SW480 (cell line): ENCODE measurements around the gene SLC15A2.
"Not testable (repeated sequence)": the region's sequence is repeated elsewhere in the genome, so short reads cannot be mapped to it uniquely, and the experiment has no call there.

Source experiments
- DNase-seq: peaks from one replicate; pipeline ENCODE4 v3.0.0-alpha.2; 2016; ENCODE audit warnings: low spot score

Gene SLC15A2, protein sequence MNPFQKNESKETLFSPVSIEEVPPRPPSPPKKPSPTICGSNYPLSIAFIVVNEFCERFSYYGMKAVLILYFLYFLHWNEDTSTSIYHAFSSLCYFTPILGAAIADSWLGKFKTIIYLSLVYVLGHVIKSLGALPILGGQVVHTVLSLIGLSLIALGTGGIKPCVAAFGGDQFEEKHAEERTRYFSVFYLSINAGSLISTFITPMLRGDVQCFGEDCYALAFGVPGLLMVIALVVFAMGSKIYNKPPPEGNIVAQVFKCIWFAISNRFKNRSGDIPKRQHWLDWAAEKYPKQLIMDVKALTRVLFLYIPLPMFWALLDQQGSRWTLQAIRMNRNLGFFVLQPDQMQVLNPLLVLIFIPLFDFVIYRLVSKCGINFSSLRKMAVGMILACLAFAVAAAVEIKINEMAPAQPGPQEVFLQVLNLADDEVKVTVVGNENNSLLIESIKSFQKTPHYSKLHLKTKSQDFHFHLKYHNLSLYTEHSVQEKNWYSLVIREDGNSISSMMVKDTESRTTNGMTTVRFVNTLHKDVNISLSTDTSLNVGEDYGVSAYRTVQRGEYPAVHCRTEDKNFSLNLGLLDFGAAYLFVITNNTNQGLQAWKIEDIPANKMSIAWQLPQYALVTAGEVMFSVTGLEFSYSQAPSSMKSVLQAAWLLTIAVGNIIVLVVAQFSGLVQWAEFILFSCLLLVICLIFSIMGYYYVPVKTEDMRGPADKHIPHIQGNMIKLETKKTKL

DNA sequence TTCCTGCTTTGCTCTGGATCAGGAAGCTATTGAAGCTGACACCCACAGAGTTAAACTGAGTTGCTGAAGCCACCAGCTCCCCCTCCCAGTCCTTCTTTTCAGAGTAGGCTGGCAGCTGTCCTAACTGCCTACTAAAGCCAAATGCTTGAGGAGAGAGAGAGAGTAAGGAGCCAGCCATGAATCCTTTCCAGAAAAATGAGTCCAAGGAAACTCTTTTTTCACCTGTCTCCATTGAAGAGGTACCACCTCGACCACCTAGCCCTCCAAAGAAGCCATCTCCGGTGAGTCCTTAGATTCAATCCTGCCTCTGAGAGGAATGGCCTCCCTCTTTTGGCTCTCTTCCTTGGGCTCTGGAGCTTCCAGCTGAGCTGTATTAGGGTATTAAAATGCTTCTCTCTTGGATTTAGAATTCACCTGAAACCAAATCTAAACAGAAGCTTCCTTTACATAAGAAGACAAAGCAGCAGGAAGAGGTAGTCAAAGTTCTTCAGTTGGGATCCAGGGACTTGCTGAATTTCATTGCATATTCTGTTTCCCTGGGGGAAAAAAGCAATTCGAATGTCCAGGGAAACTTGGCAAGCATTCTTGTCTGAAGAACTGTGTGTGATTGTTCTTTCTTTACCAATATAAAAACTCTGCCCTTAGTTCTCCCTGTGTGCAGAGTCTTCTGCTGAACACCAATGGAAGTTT lies at the start of gene SLC15A2:
Gene SLC15A2 (plus strand): TSS at position 101 of the 690 bp plus-strand sequence. CDS start 76 bp downstream, at position 177.
- DNase-seq = no peak

DNA sequence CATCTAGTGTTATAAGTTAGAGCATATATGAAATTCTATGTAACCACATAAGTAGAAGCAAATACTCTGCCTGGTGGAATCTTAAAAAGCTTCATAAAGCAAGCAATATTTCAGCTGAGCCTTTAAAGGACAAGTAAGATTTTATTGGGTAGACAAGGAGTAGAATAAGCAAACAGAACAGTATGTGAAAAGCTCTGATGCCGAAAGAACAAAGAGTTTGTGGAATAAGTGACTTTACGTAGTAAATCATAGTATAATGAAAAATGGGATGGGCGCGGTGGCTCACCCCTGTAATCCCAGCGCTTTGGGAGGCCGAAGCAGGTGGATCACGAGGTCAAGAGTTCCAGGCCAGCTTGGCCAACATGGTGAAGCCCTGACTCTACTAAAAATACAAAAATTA lies 49.3 kb upstream of the SLC15A2 start:
- DNase-seq = no peak

DNA sequence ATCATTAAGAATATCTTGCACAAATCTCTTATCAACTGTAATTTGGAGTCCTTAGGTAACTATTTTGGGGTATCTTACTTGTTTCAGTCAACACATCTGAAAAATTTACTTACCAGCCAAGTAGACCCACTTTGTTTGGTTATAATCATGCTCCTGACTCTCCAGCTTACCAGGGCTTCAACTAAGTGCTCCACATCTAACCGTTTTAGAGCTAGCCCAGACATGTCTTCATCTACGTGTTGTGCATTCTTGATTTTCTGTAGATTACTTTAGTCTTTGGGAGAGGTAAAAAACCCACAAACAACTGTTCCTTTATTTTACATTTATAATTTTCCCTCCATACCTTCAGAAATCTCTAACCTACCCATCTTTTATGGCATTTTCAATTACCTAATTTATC lies 41.9 kb upstream of the SLC15A2 start:
- DNase-seq = no peak

DNA sequence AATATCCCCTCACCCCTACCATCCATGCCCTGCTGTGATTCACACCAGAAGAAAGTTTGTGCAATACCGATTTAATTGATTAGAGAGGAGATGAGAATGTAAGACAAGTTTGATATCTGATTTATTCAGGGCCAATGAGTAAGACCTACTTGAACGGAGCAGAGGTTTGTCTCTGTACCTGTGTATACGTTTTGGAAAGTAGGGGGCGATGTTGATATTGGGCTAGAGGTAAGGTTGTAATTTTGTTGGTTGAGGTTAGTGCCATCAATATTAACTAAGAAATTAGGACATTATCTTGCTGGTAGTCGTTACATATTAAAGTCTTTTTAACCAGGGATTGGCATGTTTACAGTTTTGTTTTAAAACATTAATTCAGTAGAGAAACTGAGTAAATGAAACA lies 38.6 kb upstream of the SLC15A2 start:
- peak; percentile 33 for DNase-seq

DNA sequence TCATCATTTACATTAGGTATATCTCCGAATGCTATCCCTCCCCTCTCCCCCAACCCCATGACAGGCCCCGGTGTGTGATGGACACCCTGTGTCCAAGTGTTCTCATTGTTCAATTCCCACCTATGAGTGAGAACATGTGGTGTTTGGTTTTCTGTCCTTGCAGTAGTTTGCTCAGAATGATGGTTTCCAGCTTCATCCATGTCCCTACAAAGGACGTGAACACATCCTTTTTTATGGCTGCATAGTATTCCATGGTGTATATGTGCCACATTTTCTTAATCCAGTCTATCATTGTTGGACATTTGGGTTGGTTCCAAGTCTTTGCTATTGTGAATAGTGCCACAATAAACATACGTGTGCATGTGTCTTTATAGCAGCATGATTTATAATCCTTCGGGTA lies 36.4 kb upstream of the SLC15A2 start:
- not testable (repeated sequence) for DNase-seq

DNA sequence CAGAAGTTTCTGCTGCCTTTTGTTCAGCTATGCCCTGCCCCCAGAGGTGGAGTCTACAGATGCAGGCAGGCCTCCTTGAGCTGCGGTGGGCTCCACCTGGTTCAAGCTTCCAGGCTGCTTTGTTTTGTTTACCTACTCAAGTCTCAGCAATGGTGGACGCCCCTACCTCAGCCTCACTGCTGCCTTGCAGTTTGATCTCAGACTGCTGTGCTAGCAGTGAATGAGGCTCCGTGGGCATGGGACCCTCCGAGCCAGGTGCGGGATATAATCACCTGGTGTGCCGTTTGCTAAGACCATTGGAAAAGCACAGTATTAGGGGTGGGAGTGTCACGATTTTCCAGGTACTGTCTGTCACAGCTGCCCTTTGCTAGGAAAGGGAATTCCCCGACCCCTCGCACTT lies 31.0 kb upstream of the SLC15A2 start:
- not testable (repeated sequence) for DNase-seq

DNA sequence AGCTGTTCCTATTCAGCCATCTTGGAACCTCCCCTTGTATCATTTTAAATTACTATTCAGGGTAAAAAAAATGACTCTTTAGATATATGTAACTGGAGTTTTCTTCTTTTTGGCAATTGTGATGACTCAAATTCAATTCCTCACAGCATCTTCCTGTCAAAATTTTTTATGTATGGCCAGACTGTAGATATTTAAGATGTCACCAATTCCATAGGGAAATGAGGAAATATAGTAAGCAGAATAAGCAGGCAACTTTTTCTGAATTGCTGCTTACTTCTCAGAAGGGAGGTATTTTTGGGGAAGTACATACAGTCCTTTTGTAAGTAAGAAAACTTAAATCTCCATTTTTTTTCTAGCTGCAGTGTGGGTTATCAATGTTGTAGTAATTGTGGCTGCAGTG lies 30.4 kb upstream of the SLC15A2 start:
- no peak for DNase-seq

DNA sequence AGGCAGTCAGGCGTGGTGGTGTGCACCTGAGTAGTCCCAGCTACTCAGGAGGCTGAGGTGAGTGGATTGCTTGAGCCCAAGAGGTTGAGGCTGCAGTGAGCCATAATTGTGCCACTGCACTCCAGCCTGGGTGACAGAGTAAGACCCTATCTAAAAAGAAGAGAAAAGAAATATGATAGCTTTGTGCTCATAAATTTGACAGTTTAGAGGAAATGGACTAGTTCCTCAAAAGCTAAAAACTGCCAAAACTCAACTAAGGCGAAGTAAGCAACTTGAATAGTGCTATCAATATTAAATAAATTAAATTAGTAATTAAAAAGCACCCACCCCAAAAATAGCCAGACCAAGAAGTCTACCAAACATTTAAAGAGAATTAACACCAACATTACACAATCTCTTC lies 24.5 kb upstream of the SLC15A2 start:
- DNase-seq = no peak

DNA sequence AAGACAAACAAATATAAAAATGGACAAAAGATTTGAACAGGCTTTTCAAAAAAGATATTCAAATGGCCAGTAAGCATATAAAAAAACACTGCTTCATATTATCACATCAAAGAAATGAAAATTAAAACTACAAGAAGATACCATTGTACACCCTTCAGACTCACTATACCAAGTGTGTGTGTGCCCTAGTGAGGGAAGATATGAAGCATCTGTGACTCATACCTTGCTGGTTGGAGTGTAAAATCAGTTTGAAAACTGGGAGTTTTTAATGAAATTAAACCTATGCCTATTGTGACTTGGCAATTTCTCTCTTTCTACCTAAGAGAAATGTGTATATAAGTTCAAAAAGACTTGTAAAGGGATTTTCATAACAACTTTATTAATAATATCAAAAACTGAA lies 23.5 kb upstream of the SLC15A2 start:
- DNase-seq = no peak

DNA sequence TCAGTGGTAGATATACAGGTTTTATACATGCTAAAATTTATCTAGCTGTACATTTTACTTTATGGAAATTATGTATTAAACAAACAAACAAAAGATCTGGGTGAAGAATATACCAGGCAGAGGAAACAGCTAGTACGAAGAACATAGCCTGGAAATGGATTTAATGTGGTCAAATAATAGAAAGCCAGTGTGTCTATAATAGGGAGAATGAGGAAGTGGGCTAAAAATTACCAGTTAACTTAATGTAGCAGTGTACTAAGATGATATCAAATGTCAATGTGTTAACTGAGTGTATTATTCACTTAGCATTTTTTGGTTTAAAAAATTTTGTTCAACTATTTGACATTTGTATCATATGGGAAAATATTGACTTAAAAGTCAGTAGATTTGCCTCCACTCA lies 22.8 kb upstream of the SLC15A2 start:
- DNase-seq = no peak

DNA sequence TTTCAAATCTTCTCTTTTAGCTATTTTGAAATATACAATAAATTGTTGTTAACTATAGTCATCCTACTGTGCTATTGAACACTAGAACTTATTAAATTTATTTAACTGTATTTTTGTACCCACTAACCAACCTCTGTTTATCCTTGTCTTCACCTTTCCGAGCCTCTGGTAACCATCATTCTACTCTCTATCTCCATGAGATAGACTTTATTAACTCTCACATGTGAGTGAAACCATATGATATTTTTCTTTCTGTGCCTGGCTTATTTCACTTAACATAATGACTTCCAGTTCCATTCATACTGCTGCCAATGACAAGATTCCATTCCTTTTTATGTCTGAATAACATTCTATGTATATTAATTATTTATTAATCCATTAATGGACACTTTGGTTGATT lies 15.8 kb upstream of the SLC15A2 start:
- no peak for DNase-seq

DNA sequence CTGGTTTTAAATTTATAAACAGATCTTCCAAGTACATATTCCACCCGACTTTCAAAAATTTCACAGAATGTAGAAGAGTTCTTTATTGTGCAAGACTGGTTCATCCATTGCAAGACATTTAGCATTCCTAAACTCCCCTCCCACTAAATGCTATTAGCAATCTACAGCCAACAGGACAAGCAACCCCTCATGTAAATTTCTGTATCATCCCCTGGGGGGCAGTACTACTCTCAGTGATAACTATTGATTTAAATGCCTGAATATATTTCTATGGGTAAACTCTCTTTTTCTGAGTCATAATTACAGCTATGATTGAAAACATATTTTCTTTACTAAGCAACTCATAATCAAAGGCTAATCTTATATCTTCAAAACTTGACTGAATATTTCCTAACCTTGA lies 10.7 kb upstream of the SLC15A2 start:
- peak; percentile 33 for DNase-seq

DNA sequence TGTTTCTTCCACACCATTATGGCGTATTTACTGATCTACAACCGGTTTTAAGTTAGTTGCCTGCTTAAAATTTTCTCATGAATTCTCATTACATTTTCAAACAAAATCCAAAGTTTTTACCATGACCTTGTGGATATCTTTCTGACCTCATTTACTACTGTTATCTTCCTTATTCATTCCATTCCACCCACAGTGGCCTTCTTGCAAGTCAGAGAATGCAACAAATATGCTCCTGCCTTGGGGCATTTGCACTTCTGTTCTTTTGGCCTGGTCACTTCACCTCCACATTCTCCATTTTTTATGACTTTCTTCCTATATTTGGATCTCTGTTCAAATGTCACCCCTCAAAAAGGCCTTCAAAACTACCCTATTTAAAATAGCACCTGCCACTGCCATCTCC lies 8.8 kb upstream of the SLC15A2 start:
- no peak for DNase-seq

DNA sequence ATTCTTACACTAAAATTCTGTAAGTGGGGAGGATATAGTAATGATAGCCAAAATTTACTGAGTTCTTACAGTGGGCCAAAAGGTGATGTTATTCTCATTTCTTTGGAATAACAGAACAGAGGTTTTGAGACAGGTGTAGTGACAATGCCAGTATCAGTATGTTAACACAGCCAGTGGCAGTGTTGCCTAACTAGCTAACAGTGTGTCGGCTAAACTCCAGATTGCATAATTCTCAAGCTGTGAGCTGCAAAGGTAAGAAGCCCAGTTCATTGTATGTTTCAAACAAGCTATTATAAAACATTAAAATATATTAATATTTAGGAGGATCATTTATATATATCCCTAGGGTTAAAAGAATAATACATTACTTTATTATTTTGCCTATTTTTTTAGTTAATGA lies 920 bp downstream of the SLC15A2 start:
- DNase-seq = no peak

DNA sequence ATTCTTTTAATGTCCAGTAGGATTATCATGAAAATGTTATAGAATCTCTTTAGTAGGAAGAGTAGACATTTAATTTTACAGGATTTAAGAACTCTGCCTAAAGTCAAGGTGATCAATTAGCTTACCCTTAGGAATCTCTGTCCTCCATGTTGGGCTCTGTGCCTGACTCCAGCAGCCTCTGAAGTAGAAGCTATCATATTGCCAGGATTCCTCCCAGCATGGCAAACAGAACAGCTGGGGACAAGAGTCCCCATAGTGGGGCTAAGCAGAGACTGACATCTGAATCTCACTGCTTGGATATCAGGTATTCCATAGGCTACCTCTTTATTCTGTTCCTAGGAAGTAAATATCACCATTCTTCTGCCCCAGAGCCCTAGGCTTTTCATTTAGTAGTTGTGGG lies 1.5 kb downstream of the SLC15A2 start:
- DNase-seq = no peak

DNA sequence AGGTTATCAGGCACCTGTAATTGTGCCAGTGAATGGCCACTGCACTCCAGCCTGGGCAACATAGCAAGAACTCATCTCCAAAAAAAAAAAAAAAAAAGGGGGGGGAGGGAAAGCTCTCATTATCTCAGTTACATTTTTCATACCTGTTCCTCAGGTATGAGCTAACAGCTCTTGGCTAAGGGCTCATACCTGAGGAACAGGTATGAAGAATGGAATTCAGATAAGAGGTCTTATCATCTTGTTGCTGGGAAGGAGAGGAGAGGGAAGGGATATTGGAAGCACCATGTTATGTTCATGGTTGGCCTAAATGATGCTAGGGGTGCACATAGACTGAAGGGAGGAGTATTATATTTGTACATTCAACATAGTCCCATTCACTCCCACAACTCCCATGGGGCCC lies 2.6 kb downstream of the SLC15A2 start:
- DNase-seq = no peak

DNA sequence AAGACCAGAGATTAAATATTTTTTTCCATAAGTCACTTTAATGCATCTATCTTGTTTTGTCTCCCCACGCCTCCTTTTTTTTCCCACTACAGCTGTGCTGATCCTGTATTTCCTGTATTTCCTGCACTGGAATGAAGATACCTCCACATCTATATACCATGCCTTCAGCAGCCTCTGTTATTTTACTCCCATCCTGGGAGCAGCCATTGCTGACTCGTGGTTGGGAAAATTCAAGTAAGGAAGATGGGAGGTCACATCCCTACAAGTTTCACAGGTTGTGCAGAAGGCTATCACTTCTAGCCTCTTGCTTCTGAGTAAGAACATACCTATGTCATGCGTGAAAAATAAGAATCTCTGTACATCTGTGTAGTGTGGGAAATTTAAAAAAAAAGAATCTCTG lies 3.1 kb downstream of the SLC15A2 start:
- no peak for DNase-seq

DNA sequence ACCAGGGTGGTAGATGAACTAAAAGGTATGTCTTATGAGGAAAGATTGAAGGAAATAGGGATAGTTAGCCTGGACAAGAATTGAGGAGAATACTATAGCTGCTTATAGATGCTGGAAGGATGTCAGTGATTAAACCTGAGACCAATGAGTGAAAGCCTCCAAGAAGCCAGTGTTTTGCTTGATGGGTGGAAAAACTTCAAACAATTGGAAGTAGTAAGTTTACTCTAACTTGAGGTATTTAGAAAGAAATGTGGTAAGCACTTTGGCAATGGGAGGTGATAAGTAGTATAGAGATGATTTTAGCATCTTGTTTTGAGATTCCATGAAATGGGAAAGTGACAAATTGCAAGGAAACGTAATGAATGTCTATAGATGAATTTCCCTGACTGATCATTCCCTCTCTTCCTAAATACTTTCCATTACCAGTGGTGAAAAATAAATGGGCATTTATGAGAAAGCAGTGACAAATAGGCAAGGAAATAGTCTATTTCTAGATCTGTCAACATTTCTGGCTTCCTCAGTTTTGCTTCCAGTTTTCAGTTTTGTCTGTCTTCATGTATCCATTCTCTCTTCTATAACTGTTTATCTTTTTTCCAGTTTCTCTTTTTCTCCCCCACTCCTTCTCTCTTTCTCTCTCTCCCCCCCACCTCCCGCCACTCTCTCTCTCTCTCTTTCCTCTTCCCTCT lies 19.2 kb downstream of the SLC15A2 start:
- no peak for DNase-seq

DNA sequence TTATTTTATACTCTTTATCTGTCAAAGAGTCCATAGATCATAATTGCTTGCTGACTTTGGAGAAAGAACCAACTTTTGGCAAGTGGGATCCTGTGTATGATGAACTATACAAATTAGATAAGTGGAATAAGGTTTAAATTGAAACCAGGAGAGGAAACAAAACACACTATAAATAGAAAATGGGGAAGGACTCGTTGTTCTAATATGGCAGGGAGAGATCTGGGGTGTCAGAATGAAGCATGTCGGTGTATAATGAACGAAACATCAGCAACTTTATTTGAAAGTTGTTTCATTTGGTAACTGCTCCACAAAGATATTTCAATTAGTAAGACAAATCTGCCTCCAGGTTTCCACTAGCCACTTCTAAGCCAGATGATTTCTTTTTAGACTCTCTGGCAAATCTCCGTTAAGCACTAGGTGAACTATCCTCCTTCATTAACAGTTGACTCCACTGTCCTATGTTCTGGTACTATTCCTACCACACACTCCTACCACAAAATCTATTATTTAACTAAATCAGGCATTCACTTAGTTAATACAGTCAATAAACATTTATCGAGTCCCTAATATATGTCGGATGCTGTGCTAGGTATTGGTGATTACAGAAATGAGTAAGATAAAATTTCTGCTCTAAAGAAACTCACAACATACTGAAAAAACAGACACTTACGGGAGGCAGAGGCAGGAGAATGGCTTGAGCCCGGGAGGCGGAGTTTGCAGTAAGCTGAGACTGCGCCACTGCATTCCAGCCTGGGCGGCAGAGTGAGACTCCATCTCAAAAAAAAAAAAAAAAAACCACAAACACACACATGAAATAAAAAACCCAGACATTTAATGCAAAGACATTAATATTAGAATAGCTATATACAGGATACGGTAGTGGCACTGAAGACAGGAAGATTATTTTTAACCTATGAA lies 20.1 kb downstream of the SLC15A2 start:
- no peak for DNase-seq

DNA sequence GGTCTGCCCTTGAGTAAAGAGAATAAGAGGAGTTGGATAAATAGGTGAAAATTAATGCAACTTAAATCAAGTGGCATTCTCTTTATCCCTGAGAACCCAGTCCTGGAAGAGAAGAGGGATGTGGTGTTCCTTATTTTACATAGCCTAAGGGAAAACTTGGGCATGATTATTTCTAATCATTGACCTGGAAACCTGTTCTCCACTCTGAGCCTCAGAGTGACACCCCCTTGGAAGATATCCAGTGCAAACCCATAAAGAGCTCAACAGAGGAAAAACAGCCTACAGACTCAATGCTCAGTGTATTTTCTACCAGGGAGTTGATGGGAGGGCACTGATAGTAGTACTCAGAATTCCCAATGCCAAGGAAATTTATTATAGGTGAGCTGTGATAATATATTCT lies 22.0 kb downstream of the SLC15A2 start:
- DNase-seq = no peak

DNA sequence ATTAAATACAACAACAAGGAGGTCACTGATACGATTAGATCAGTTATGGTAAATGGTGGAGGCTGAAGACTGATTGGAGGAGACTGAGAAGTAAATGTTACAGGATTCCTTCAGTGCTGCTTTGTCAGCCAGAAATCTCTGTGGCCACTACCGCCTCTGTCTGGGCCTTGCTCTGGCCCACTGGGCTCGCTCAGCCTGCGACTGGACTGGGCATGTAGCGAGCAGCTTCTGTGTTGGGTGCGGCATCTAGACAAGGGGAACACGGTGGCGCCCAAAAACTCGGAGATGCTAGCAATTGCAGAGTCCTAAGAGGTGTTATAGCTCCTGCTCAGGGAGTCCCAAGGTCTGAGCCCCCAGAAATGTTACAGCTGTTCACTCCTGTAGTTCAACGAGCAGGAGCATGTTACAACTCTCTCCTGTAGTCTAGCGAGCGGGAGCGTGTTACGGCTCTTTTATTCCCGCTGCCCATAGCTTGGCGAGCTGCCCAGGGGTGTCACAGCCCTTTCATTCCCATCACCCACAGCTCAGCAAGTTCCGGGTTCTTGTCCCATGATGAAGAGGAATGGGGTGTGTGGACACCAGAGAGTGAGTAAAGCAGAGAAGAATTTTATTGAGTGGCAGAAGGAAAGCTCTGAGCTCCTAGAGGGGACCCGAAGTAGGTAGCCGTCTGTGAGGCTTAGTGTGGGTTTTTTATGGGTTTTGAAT lies 24.7 kb downstream of the SLC15A2 start:
- DNase-seq = no peak
